ENCODE measurements around the gene CCR1.
A peak's percentile ranks its signal among the peaks of the same experiment; 100 is the strongest.

CCR1 gene

DNA sequence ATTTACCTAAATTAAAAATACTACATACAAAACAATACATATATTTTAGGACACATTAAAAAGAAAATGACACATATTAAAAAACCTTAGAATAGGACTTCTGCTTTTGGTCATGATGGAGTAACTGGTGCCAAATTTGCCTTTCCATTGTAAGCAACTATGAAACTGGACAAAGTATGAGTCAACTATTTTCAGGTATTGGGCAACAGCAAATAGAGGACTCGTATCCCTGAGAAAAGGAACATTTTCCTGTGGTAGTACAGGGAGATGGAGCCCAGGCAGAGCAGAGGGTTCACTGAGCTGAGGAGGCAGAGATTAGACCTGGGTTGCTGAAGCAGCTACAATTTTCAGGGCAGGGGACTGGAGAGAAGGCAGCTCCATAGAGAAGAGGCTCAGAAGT lies 14.7 kb downstream of the CCR1 start:
- Histone ChIP-seq H3K36me3 (replicated peaks) (no peaks in the 10 kb centered on the region), H3K4me3 (ENCODE audit: low read depth, low read length) (no peak overlapping the region), H3K27me3 (replicated peaks) (no peaks in the 10 kb centered on the region), H3K27ac (no peak overlapping the region)
- no peak for DNase-seq
- TF ChIP-seq, protein P1, sequence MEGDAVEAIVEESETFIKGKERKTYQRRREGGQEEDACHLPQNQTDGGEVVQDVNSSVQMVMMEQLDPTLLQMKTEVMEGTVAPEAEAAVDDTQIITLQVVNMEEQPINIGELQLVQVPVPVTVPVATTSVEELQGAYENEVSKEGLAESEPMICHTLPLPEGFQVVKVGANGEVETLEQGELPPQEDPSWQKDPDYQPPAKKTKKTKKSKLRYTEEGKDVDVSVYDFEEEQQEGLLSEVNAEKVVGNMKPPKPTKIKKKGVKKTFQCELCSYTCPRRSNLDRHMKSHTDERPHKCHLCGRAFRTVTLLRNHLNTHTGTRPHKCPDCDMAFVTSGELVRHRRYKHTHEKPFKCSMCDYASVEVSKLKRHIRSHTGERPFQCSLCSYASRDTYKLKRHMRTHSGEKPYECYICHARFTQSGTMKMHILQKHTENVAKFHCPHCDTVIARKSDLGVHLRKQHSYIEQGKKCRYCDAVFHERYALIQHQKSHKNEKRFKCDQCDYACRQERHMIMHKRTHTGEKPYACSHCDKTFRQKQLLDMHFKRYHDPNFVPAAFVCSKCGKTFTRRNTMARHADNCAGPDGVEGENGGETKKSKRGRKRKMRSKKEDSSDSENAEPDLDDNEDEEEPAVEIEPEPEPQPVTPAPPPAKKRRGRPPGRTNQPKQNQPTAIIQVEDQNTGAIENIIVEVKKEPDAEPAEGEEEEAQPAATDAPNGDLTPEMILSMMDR (IDR thresholded peaks at IDR 0.05; ENCODE audit: low read depth, low read length, missing control alignments) = no peak
- in situ Hi-C loops (cut with HindIII; ENCODE audit: low pct_ligation_motif_present, low sequenced_read_pairs) = no loop called here

- H3K4me3 ChIP-seq (ENCODE audit: low read depth, low read length) = no peak overlapping the region
- H3K27me3 ChIP-seq (replicated peaks) = no peaks in the 10 kb centered on the region
- in situ Hi-C loops (cut with HindIII; ENCODE audit: low pct_ligation_motif_present, low sequenced_read_pairs) = no loop called here
- TF ChIP-seq, protein P1 (IDR thresholded peaks at IDR 0.05; ENCODE audit: low read depth, low read length, missing control alignments) = no peak
- no peak overlapping the region for H3K27ac ChIP-seq
- DNase-seq = no peak
- H3K36me3 ChIP-seq (replicated peaks) = no peaks in the 10 kb centered on the region
These were observed 15.2 kb downstream of the CCR1 start for GRCh38 chr3:46192939-46193338.

DNA sequence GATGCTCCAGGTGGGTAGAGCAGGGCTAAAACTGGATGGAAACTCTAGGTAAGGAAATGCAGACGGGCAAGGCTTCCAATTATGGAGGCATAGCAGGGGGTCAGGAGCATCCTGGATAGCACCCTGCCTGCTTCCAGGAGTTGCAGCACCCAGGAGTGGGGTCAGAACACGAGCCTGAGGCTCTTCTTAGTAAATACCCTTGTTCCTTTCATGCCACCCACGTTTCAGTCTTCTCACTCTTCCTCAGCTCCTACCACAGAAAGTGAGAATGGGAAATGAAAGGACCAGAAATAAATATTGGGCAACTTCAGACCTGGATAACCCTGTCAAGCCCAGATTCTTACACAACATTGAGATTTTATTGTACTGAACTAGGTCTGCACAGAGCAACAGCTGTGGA lies 16.4 kb downstream of the CCR1 start:
- H3K27ac ChIP-seq = no peak overlapping the region
- DNase-seq = no peak
- in situ Hi-C loops (cut with HindIII; ENCODE audit: low pct_ligation_motif_present, low sequenced_read_pairs) = no loop called here
- TF ChIP-seq, protein P1 (IDR thresholded peaks at IDR 0.05; ENCODE audit: low read depth, low read length, missing control alignments) = no peak
- no peaks in the 10 kb centered on the region for H3K27me3 ChIP-seq (replicated peaks)
- H3K36me3 ChIP-seq (replicated peaks) = no peaks in the 10 kb centered on the region
- H3K4me3 ChIP-seq (ENCODE audit: low read depth, low read length) = no peak overlapping the region

GRCh38 chr3:46188708-46189107 lies 19.4 kb downstream of the CCR1 start:
- no peak for DNase-seq
- no peaks in the 10 kb centered on the region for H3K27me3 ChIP-seq (replicated peaks)
- in situ Hi-C loops (cut with HindIII; ENCODE audit: low pct_ligation_motif_present, low sequenced_read_pairs) = no loop called here
- no peak overlapping the region for H3K4me3 ChIP-seq (ENCODE audit: low read depth, low read length)
- no peaks in the 10 kb centered on the region for H3K36me3 ChIP-seq (replicated peaks)
- TF ChIP-seq, protein P1 (IDR thresholded peaks at IDR 0.05; ENCODE audit: low read depth, low read length, missing control alignments) = no peak
- no peak overlapping the region for H3K27ac ChIP-seq

DNA sequence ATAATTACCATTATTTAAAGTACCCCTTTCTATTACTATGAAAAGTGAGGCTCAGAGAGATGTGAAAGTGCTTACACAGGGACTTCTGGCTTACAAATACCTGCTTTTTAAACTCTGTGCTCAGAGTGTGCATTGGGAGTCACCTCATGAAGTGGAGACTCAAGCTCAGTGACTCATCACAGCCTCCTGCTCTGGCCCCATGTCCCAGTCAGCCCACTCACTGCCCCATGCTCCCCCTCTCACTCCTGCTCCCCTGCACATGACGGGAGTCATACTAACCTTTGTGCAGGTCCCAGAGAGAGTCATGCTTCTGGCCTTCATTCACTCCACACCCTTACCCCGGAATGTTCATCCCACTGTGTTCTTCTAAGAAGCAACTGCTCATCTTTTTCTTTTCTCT lies 20.2 kb downstream of the CCR1 start:
- TF ChIP-seq, protein P1 (IDR thresholded peaks at IDR 0.05; ENCODE audit: low read depth, low read length, missing control alignments) = no peak
- peak; percentile 51 for DNase-seq
- Histone ChIP-seq H3K36me3 (replicated peaks) (no peaks in the 10 kb centered on the region), H3K27me3 (replicated peaks) (no peaks in the 10 kb centered on the region), H3K27ac (no peak overlapping the region), H3K4me3 (ENCODE audit: low read depth, low read length) (no peak overlapping the region)
- in situ Hi-C loops (cut with HindIII; ENCODE audit: low pct_ligation_motif_present, low sequenced_read_pairs) = no loop called here

GRCh38 chr3:46187341-46187700 lies 20.8 kb downstream of the CCR1 start:
- Histone ChIP-seq H3K27me3 (replicated peaks) (no peaks in the 10 kb centered on the region), H3K27ac (no peak overlapping the region), H3K4me3 (ENCODE audit: low read depth, low read length) (no peak overlapping the region), H3K36me3 (replicated peaks) (no peaks in the 10 kb centered on the region)
- in situ Hi-C loops (cut with HindIII; ENCODE audit: low pct_ligation_motif_present, low sequenced_read_pairs) = no loop called here
- no peak for DNase-seq
- TF ChIP-seq, protein P1 (IDR thresholded peaks at IDR 0.05; ENCODE audit: low read depth, low read length, missing control alignments) = no peak
